Left lobe of liver (tissue), 2 donors: ENCODE results near the gene CSNK2B. TPM values are rescaled to one million over a fixed set of nuclear protein-coding genes. Genes with fewer than 3 reads are reported as not detected.
A peak's percentile ranks its signal among the peaks of the same experiment; 100 is the strongest.

Experiments
- ATAC-seq: fragments of 200-7000 bp; cut with Tn5 transposase; one replicate; pipeline ENCODE4 v1.9.1; 2020; ENCODE audit warnings: mild to moderate bottlenecking, moderate library complexity
- DNase-seq: peaks from one replicate; pipeline ENCODE4 v3.0.0-alpha.2; 2020; ENCODE audit warnings: low spot score
- total RNA-seq: library from RNA; stranded (reverse); gene quantifications from one replicate; pipeline ENCODE4 v1.2.1, GENCODE V29; 2021
- donor health status: DM: no; HTN: no; CAD: no; lungs with moderate emphysema.
- donor health status: DM: no; HTN: yes; CAD: no.

The CSNK2B gene
- total RNA-seq, 1 donor from 2014 or later: 45.8 TPM

DNA sequence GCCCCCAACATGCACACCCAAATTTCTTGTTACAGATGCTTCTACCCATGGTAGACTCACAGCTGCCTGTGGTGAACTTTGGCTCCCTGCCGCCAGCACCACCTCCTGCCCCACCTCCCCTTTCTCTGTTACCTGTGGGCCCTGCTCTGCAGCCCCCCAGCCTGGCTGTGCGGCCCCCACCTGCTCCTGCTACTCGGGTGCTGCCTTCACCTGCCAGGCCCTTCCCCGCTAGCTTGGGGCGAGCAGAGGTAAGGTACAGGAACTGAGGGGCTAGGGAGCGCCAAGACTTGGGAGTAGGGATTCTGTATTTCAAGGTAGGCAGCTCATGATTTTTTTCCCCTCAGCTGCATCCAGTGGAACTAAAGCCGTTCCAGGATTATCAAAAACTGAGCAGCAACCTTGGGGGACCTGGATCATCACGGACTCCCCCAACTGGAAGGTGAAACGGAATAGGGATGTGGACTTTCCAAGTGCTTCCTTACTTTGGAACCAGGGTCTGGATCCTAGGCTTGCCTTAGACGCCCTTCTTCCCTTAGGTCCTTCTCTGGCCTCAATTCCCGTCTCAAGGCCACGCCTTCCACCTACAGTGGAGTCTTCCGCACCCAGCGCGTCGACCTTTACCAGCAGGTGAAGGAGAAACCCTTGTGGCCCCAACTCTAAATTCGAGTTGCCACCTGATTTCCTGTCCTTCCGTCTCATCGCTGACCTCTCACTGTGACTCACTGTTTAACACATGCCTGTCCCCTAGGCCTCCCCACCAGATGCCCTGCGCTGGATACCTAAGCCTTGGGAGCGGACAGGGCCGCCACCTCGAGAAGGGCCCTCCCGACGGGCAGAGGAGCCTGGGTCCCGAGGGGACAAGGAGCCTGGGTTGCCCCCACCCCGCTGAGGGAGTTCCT, 28.9 kb upstream of the CSNK2B start:
- ATAC-seq: no peak

GRCh38 chr6:31639043-31639442, 26.8 kb upstream of the CSNK2B start:
- no peak for ATAC-seq
- DNase-seq: no peak

More for the DNA sequence above, 28.9 kb upstream of the CSNK2B start:
- no peak for DNase-seq

DNA sequence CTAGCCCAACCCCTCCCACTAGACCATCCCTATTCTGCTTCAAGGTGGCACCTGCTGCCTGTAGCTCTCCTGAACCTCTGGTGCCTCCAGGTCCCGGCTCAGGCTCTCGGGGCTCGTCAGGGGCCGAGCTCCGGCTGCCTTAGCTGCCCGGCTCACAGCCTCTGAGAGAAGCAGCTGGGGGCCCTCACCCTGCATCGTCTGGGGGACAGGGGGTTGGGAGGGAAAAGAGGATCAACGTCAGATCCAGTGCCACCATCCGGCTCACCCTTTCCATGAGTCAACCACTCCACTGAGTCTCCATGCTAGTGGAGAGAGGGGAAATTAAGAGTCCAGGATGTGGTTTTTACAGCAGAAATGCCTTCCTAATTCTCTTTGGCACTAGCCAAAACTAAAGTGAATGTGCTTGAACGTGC, 26.4 kb upstream of the CSNK2B start:
- ATAC-seq (no peak), DNase-seq (no peak)

- ATAC-seq (no peak), DNase-seq (no peak)
Observed at GRCh38 chr6:31640612-31641011, 25.3 kb upstream of the CSNK2B start.

- DNase-seq: no peak
- ATAC-seq: no peak
Observed at GRCh38 chr6:31641370-31641769, 24.5 kb upstream of the CSNK2B start.

- DNase-seq (no peak), ATAC-seq (peak; percentile 16)
Observed at GRCh38 chr6:31642798-31643570, 22.9 kb upstream of the CSNK2B start.

GRCh38 chr6:31643818-31644454, 21.9 kb upstream of the CSNK2B start:
- ATAC-seq (peak; percentile 92), DNase-seq (peak; percentile 75)

GRCh38 chr6:31645325-31645724, 20.6 kb upstream of the CSNK2B start:
- ATAC-seq (no peak), DNase-seq (no peak)

DNA sequence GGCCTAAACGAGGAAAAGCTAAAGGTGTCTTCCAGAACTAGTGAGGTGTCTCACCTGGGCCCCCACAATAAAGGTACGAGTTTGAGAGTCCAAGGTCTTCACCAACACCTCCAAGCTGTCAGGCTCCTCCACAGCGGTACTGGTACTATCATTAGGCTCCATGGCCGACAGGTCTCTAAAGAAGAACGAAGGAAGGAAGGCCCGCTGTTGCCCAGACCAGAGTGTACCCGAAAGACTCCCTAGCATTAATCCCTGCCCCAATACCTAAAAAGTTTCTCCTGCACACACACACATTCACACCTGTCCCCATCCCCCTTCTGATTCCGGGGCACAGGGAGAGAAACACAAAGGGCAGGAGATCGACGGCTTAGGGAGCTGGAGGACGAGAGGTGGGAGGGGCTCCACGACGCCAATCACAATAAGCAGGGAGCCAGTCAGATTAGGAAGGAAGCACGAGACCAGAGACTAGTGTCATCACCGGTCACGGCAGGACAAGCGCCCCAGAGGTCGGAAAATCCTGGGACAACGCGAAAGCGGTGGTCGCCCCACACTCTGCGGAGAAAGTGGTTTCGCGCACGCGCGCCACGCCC, 14.2 kb upstream of the CSNK2B start:
- ATAC-seq: peak; percentile 70

GRCh38 chr6:31652925-31653724, 12.8 kb upstream of the CSNK2B start:
- DNase-seq (no peak), ATAC-seq (peak; percentile 69)

More for the DNA sequence above, 14.2 kb upstream of the CSNK2B start:
- peak; percentile 85 for DNase-seq

- DNase-seq (no peak), ATAC-seq (no peak)
Observed at GRCh38 chr6:31654574-31655348, 11.1 kb upstream of the CSNK2B start.

- ATAC-seq (peak; percentile 55), DNase-seq (peak; percentile 81)
Observed at GRCh38 chr6:31655349-31656237, 10.3 kb upstream of the CSNK2B start, which contains the start of gene APOM. TSS of gene APOM (plus strand) at chr6:31655894. CDS start at chr6:31655967, 73 bp downstream.

- ATAC-seq (no peak), DNase-seq (no peak)
Observed at GRCh38 chr6:31657406-31658157, 8.3 kb upstream of the CSNK2B start.

- DNase-seq (no peak), ATAC-seq (no peak)
Observed at GRCh38 chr6:31658158-31658688, 7.7 kb upstream of the CSNK2B start.

GRCh38 chr6:31658983-31659648, 6.8 kb upstream of the CSNK2B start:
- ATAC-seq (no peak), DNase-seq (no peak)

DNA sequence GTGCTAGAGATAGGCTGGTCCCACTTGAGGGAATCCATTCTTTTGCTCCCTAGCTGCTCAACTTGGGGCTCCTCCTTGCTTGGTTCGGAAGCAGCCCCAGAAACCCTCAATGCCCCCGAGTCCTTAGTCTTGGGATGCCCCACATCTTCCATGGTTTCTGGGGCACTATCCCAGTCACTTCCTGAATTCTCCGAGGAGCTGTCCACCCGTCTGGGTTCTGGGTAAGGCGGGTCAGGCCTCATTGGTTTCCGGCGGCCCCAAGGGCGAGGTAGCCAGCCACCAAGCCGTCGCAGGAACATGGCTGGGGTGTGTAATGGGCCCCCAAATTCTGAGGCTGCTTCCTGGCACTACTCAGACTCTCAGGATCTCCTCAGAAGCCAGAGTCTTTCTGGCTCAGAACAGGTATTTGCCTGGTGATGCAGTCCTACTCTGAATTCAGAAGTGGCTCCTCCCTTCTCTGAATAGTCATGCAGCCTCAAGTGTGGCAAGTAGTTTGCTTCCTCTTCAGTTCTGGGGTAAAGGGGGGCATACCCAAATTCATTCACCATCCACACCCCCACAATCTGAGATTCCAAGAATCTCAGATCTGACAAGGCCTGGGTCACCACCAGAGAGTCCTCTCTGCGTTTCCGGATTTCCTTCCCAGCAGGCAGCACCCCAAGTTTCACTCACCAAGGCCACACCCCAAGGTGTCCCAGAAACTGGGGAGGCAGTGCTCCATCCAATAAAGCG, 6.1 kb upstream of the CSNK2B start:
- DNase-seq (no peak), ATAC-seq (no peak)
